ENCODE results near the gene IL26. TPM values are rescaled to one million over a fixed set of nuclear protein-coding genes. Genes with fewer than 3 reads are reported as not detected.

The IL26 gene
- total RNA-seq, 3 donors from 2014 or later (not counting 1 experiment from before 2014, with no cell fraction given), result not detected

GRCh38 chr12:68206446-68206845 lies 19.2 kb downstream of the IL26 start:
- Histone ChIP-seq H3K4me1 (ENCODE audit: control insufficient read depth, insufficient read depth, low read length) (peaks cover 9% of the 10 kb centered on the region), H3K27ac (ENCODE audit: low read length) (no peak overlapping the region), H3K36me3 (ENCODE audit: control insufficient read depth, insufficient read depth, low read length) (no peaks in the 10 kb centered on the region), H3K9me3 (ENCODE audit: control insufficient read depth, insufficient read depth, low read length) (no peaks in the 10 kb centered on the region), H3K27me3 (ENCODE audit: control insufficient read depth, insufficient read depth, low read length) (no peaks in the 10 kb centered on the region), H3K4me3 (ENCODE audit: low read length) (no peak overlapping the region)
- H3K27ac Mint-ChIP-seq, result no peak overlapping the region
- TF ChIP-seq, protein P1, sequence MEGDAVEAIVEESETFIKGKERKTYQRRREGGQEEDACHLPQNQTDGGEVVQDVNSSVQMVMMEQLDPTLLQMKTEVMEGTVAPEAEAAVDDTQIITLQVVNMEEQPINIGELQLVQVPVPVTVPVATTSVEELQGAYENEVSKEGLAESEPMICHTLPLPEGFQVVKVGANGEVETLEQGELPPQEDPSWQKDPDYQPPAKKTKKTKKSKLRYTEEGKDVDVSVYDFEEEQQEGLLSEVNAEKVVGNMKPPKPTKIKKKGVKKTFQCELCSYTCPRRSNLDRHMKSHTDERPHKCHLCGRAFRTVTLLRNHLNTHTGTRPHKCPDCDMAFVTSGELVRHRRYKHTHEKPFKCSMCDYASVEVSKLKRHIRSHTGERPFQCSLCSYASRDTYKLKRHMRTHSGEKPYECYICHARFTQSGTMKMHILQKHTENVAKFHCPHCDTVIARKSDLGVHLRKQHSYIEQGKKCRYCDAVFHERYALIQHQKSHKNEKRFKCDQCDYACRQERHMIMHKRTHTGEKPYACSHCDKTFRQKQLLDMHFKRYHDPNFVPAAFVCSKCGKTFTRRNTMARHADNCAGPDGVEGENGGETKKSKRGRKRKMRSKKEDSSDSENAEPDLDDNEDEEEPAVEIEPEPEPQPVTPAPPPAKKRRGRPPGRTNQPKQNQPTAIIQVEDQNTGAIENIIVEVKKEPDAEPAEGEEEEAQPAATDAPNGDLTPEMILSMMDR (IDR thresholded peaks at IDR 0.05), result no peak
- peaks cover 16 to 17% of the 10 kb centered on the region in 2 donors for H3K4me1 Mint-ChIP-seq
- 50% methylated on average over 1 of the region's 1 CpG for WGBS (ENCODE audit: insufficient coverage)
- no peak overlapping the region for H3K4me3 Mint-ChIP-seq
- H3K36me3 Mint-ChIP-seq, result no peaks in the 10 kb centered on the region
- ATAC-seq (no peak), DNase-seq (no peak)
- no peaks in the 10 kb centered on the region for H3K9me3 Mint-ChIP-seq
- intact Hi-C loops (cut with micrococcal nuclease), result no loop called here
- peaks cover 0 to 10% of the 10 kb centered on the region in 2 donors for H3K27me3 Mint-ChIP-seq (ENCODE audit: low read depth in 2 of 2)

GRCh38 chr12:68203460-68203875 lies 22.1 kb downstream of the IL26 start:
- Histone ChIP-seq H3K4me1 (ENCODE audit: control insufficient read depth, insufficient read depth, low read length) (peaks cover 9% of the 10 kb centered on the region), H3K27me3 (ENCODE audit: control insufficient read depth, insufficient read depth, low read length) (no peaks in the 10 kb centered on the region), H3K4me3 (ENCODE audit: low read length) (no peak overlapping the region), H3K36me3 (ENCODE audit: control insufficient read depth, insufficient read depth, low read length) (no peaks in the 10 kb centered on the region), H3K27ac (ENCODE audit: low read length) (no peak overlapping the region), H3K9me3 (ENCODE audit: control insufficient read depth, insufficient read depth, low read length) (no peaks in the 10 kb centered on the region)
- H3K9me3 Mint-ChIP-seq, result no peaks in the 10 kb centered on the region
- H3K36me3 Mint-ChIP-seq, result no peaks in the 10 kb centered on the region
- H3K27me3 Mint-ChIP-seq (ENCODE audit: low read depth in 2 of 2), result peaks cover 0 to 9% of the 10 kb centered on the region in 2 donors
- peaks cover 17 to 21% of the 10 kb centered on the region in 2 donors for H3K4me1 Mint-ChIP-seq
- TF ChIP-seq, protein P1 (IDR thresholded peaks at IDR 0.05), result no peak
- intact Hi-C loops (cut with micrococcal nuclease), result no loop called here
- DNase-seq (peak in 1 of 2 donors; percentile 35), ATAC-seq (peak; percentile 44 to 57 (median 57))
- H3K4me3 Mint-ChIP-seq, result peak overlapping the region; percentile 25
- peak overlapping the region in 1 of 2 donors; percentile 5 for H3K27ac Mint-ChIP-seq
- WGBS (ENCODE audit: insufficient coverage), result 43% methylated on average over 2 of the region's 5 CpGs

DNA sequence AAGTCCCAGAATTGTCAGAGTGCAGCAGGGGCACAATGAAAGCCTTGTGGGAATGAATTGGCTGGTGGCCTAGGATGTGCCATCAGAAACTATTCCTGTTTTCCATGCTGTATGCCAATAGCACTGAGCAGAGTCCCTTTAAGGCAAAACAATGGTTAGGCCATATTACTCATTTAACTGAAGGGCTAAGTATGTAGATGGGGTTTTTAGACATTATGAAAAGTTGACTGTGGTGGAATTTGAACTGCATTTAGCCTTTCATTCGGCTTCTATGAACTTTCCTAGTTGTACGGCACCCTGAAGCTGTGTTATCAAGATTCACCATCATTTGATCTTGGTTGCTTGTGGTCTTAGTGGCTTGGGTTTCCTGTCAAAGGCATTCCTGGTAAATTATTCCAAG lies 24.8 kb downstream of the IL26 start:
- no peak overlapping the region for H3K27ac ChIP-seq (ENCODE audit: low read length)
- intact Hi-C loops (cut with micrococcal nuclease), result no loop called here
- H3K4me1 Mint-ChIP-seq, result peaks cover 17 to 21% of the 10 kb centered on the region in 2 donors
- no peaks in the 10 kb centered on the region for H3K36me3 Mint-ChIP-seq
- WGBS (ENCODE audit: insufficient coverage), result 48% methylated on average over 2 of the region's 2 CpGs
- TF ChIP-seq, protein P1 (IDR thresholded peaks at IDR 0.05), result no peak
- no peak overlapping the region for H3K27ac Mint-ChIP-seq
- peaks cover 9% of the 10 kb centered on the region for H3K4me1 ChIP-seq (ENCODE audit: control insufficient read depth, insufficient read depth, low read length)
- H3K4me3 ChIP-seq (ENCODE audit: low read length), result no peak overlapping the region
- no peak for DNase-seq
- H3K9me3 Mint-ChIP-seq, result no peaks in the 10 kb centered on the region
- no peaks in the 10 kb centered on the region for H3K27me3 ChIP-seq (ENCODE audit: control insufficient read depth, insufficient read depth, low read length)
- peaks cover 0 to 7% of the 10 kb centered on the region in 2 donors for H3K27me3 Mint-ChIP-seq (ENCODE audit: low read depth in 2 of 2)
- H3K36me3 ChIP-seq (ENCODE audit: control insufficient read depth, insufficient read depth, low read length), result no peaks in the 10 kb centered on the region
- H3K9me3 ChIP-seq (ENCODE audit: control insufficient read depth, insufficient read depth, low read length), result no peaks in the 10 kb centered on the region
- no peak overlapping the region for H3K4me3 Mint-ChIP-seq
- ATAC-seq, result no peak

- Histone ChIP-seq H3K4me1 (ENCODE audit: control insufficient read depth, insufficient read depth, low read length) (peaks cover 9% of the 10 kb centered on the region), H3K36me3 (ENCODE audit: control insufficient read depth, insufficient read depth, low read length) (no peaks in the 10 kb centered on the region), H3K27ac (ENCODE audit: low read length) (no peak overlapping the region), H3K4me3 (ENCODE audit: low read length) (no peak overlapping the region), H3K27me3 (ENCODE audit: control insufficient read depth, insufficient read depth, low read length) (no peaks in the 10 kb centered on the region), H3K9me3 (ENCODE audit: control insufficient read depth, insufficient read depth, low read length) (no peaks in the 10 kb centered on the region)
- Mint-ChIP-seq H3K9me3 (no peaks in the 10 kb centered on the region), H3K4me1 (peaks cover 17 to 21% of the 10 kb centered on the region in 2 donors), H3K4me3 (no peak overlapping the region), H3K36me3 (no peaks in the 10 kb centered on the region), H3K27ac (no peak overlapping the region), H3K27me3 (ENCODE audit: low read depth in 2 of 2) (peaks cover 0 to 7% of the 10 kb centered on the region in 2 donors)
- intact Hi-C loops (cut with micrococcal nuclease), result no loop called here
- DNase-seq, result no peak
- WGBS (ENCODE audit: insufficient coverage), result 100% methylated on average over 1 of the region's 1 CpG
- TF ChIP-seq, protein P1 (IDR thresholded peaks at IDR 0.05), result no peak
- ATAC-seq, result no peak
Measured at GRCh38 chr12:68199127-68199526, 26.5 kb downstream of the IL26 start.

Data from natural killer cell (primary cell).